Thyroid gland (tissue), 4 donors: Measurements from ENCODE around the gene NANOS3. TPM values are rescaled to one million over a fixed set of nuclear protein-coding genes. Genes with fewer than 3 reads are reported as not detected.

ENCODE experiments used
- DNase-seq, 2 donors: peaks; one replicate each; pipeline ENCODE4 v3.0.0-alpha.2; 2019
- H3K27ac ChIP-seq, 3 donors: fragments of 200-600 bp; sonication (generic); 1 replicate in 2 of 3; 2 replicates in 1 of 3; pipeline ENCODE4 v1.5.1; 2016 to 2019; ENCODE audit warnings: mild to moderate bottlenecking in 1 of 3, moderate library complexity in 1 of 3
- H3K27me3 ChIP-seq: fragments of 200-600 bp; sonication (generic); one replicate; pipeline ENCODE4 v1.5.1; 2019
- H3K36me3 ChIP-seq, 2 donors: fragments of 200-600 bp; sonication (generic); one replicate each; pipeline ENCODE4 v1.5.1; 2016 to 2019
- H3K4me1 ChIP-seq, 2 donors: fragments of 200-600 bp; sonication (generic); one replicate each; pipeline ENCODE4 v1.5.1; 2017 to 2019
- H3K4me3 ChIP-seq, 3 donors: fragments of 200-600 bp; sonication (generic); replicated peaks in 1 of 3; 1 replicate in 2 of 3; 2 replicates in 1 of 3; pipeline ENCODE4 v1.5.1; 2016; ENCODE audit warnings: mild to moderate bottlenecking in 1 of 3
- H3K9me3 ChIP-seq: fragments of 200-600 bp; sonication (generic); one replicate; pipeline ENCODE4 v1.5.1; 2017
- CTCF ChIP-seq, 6 experiments: fragments of 200-600 bp in 3 of 6; fragments of 450-650 bp in 3 of 6; sonication (generic) in 3 of 6; IDR thresholded peaks; one replicate each; pipeline ENCODE4 v1.5.1; 2016 to 2019; ENCODE audit warnings: antibody characterized with exemption in 6 of 6, mild to moderate bottlenecking in 2 of 6, inconsistent platforms in 1 of 6, moderate library complexity in 1 of 6
- POLR2A ChIP-seq, 2 donors: fragments of 450-650 bp; IDR thresholded peaks; one replicate each; pipeline ENCODE4 v1.6.1; 2017; ENCODE audit warnings: antibody characterized with exemption in 2 of 2, mild to moderate bottlenecking in 2 of 2, moderate library complexity in 1 of 2
- WGBS, 2 donors: methylation state at CpG; one replicate each; pipeline ENCODE4 v1.1.5; 2017; 5-methylcytosine and 5-hydroxymethylcytosine counted together
- intact Hi-C: fragments of 100-400 bp; cut with DNase I; formaldehyde crosslinking; loops from one replicate; pipeline ENCODE4 v1.15.1; 2023
- total RNA-seq, 4 donors: library from RNA; depleted of rRNA; stranded (reverse); fragments of >200 nt; gene quantifications; one replicate each; pipeline ENCODE4 v1.2.3, GENCODE V29; 2016

The NANOS3 gene
- total RNA-seq, 4 donors from 2014 or later = not detected

GRCh38 chr19:13887517-13887916, 10.6 kb downstream of the NANOS3 start:
- Histone ChIP-seq H3K4me1 (peaks cover 0 to 12% of the 10 kb centered on the region in 2 donors), H3K9me3 (no peaks in the 10 kb centered on the region), H3K27me3 (no peaks in the 10 kb centered on the region), H3K27ac (no peak overlapping the region), H3K4me3 (no peak overlapping the region), H3K36me3 (no peaks in the 10 kb centered on the region)
- DNase-seq = no peak
- WGBS, 2 donors = 82 to 85% methylated on average over 5 of the region's 5 CpGs
- intact Hi-C loops = no loop called here
- TF ChIP-seq POLR2A (IDR thresholded peaks at IDR 0.05) (no peak), CTCF (IDR thresholded peaks at IDR 0.05) (no peak)

- no peak for DNase-seq
- no peaks in the 10 kb centered on the region for H3K27me3 ChIP-seq
- TF ChIP-seq CTCF (IDR thresholded peaks at IDR 0.05) (no peak), POLR2A (IDR thresholded peaks at IDR 0.05) (no peak)
- no peak overlapping the region for H3K27ac ChIP-seq
- no peaks in the 10 kb centered on the region for H3K36me3 ChIP-seq
- H3K4me1 ChIP-seq = peaks cover 0 to 12% of the 10 kb centered on the region in 2 donors
- 91 to 95% methylated on average over 13 to 14 of the region's 16 CpGs for WGBS, 2 donors
- intact Hi-C loops = no loop called here
- H3K9me3 ChIP-seq = no peaks in the 10 kb centered on the region
- H3K4me3 ChIP-seq = no peak overlapping the region
These were observed 11.3 kb downstream of the NANOS3 start for GRCh38 chr19:13888281-13888680.

- no peak for TF ChIP-seq POLR2A (IDR thresholded peaks at IDR 0.05)
- TF ChIP-seq CTCF (IDR thresholded peaks at IDR 0.05) = no peak
- intact Hi-C loops = no loop called here
- 87 to 92% methylated on average over 4 to 12 of the region's 13 CpGs for WGBS, 2 donors
These were observed 13.2 kb downstream of the NANOS3 start for GRCh38 chr19:13890136-13890535.

GRCh38 chr19:13892870-13893269, 15.9 kb downstream of the NANOS3 start:
- no peak overlapping the region for H3K27ac ChIP-seq
- no peak for TF ChIP-seq CTCF (IDR thresholded peaks at IDR 0.05)
- intact Hi-C loops = no loop called here
- no peak for DNase-seq
- no peaks in the 10 kb centered on the region for H3K9me3 ChIP-seq
- H3K27me3 ChIP-seq = no peaks in the 10 kb centered on the region
- H3K4me1 ChIP-seq = no peaks in the 10 kb centered on the region
- WGBS, 2 donors = 81 to 87% methylated on average over 9 of the region's 9 CpGs
- no peaks in the 10 kb centered on the region for H3K36me3 ChIP-seq
- no peak overlapping the region for H3K4me3 ChIP-seq

More at GRCh38 chr19:13890136-13890535, 13.2 kb downstream of the NANOS3 start:
- peaks cover 0 to 6% of the 10 kb centered on the region in 2 donors for H3K4me1 ChIP-seq
- H3K27me3 ChIP-seq = no peaks in the 10 kb centered on the region
- no peaks in the 10 kb centered on the region for H3K9me3 ChIP-seq
- H3K36me3 ChIP-seq = no peaks in the 10 kb centered on the region
- no peak for DNase-seq
- no peak overlapping the region for H3K27ac ChIP-seq
- no peak overlapping the region for H3K4me3 ChIP-seq

GRCh38 chr19:13894552-13894951, 17.6 kb downstream of the NANOS3 start:
- no peaks in the 10 kb centered on the region for H3K36me3 ChIP-seq
- H3K27ac ChIP-seq = no peak overlapping the region
- no peak overlapping the region for H3K4me3 ChIP-seq
- H3K27me3 ChIP-seq = no peaks in the 10 kb centered on the region
- intact Hi-C loops = no loop called here
- H3K9me3 ChIP-seq = no peaks in the 10 kb centered on the region
- 85 to 86% methylated on average over 5 of the region's 5 CpGs for WGBS, 2 donors
- no peaks in the 10 kb centered on the region for H3K4me1 ChIP-seq
- TF ChIP-seq CTCF (IDR thresholded peaks at IDR 0.05) = no peak
- no peak for TF ChIP-seq POLR2A (IDR thresholded peaks at IDR 0.05)
- no peak for DNase-seq
